T-cell (primary cell): ENCODE results near the gene FDX2. TPM values are rescaled to one million over a fixed set of nuclear protein-coding genes. Genes with fewer than 3 reads are reported as not detected.

ENCODE experiments used
- ATAC-seq, 4 experiments: fragments of 200-7000 bp in 3 of 4; fragments of 150-1000 bp in 1 of 4; cut with Tn5 transposase; replicated peaks in 1 of 4; 1 replicate in 3 of 4; 2 replicates in 1 of 4; pipeline ENCODE4 v1.10.0; 2021; ENCODE audit warnings: moderate library complexity in 3 of 4, mild to moderate bottlenecking in 2 of 4, moderate number of reproducible peaks in 1 of 4
- CTCF ChIA-PET, 2 donors: fragments of 300-600 bp; sonication (Branson Sonifier 250); formaldehyde crosslinking; loops; one replicate each; lab custom pipeline; 2022; ENCODE audit warnings: antibody characterized with exemption in 2 of 2; lab: Charles Lee
- POLR2A ChIA-PET, 2 donors: fragments of 300-600 bp; sonication (Branson Sonifier 250); formaldehyde crosslinking; loops; one replicate each; lab custom pipeline; 2022; ENCODE audit warnings: antibody characterized with exemption in 2 of 2; lab: Charles Lee
- DNase-seq, 35 experiments: peaks; one replicate each; pipeline versions ENCODE4 v3.0.0 to v3.0.0-alpha.2; 2013 to 2023
- H3K27ac ChIP-seq: one replicate; pipeline ENCODE4 v1.5.1; 2013; ENCODE audit warnings: low read length
- H3K27me3 ChIP-seq, 2 experiments: replicated peaks in 1 of 2; 1 replicate in 1 of 2; 2 replicates in 1 of 2; pipeline versions ENCODE4 v1.6.1 to v1.7.0; 2013; ENCODE audit warnings: low read length in 1 of 2, mixed read lengths in 1 of 2; ENCODE audit not compliant: control insufficient read depth in 2 of 2, insufficient read depth in 2 of 2; ENCODE audit errors: extremely low read depth in 1 of 2
- H3K36me3 ChIP-seq, 2 donors: 1 replicate in 1 of 2; 2 replicates in 1 of 2; pipeline versions ENCODE4 v1.6.1 to v1.7.0; 2013; ENCODE audit warnings: low read length in 1 of 2; ENCODE audit not compliant: control insufficient read depth in 2 of 2, insufficient read depth in 1 of 2; ENCODE audit errors: extremely low read depth in 1 of 2
- H3K4me1 ChIP-seq, 2 experiments: 1 replicate in 1 of 2; 2 replicates in 1 of 2; pipeline versions ENCODE4 v1.6.1 to v1.7.0; 2013; ENCODE audit warnings: low read length in 2 of 2, mixed read lengths in 1 of 2; ENCODE audit not compliant: insufficient read depth in 2 of 2, control insufficient read depth in 1 of 2; ENCODE audit errors: extremely low read depth in 1 of 2
- H3K4me3 ChIP-seq, 2 donors: 1 replicate in 1 of 2; 2 replicates in 1 of 2; pipeline versions ENCODE4 v1.5.1 to v1.7.0; 2013; ENCODE audit warnings: mild to moderate bottlenecking in 2 of 2, low read length in 1 of 2, moderate library complexity in 1 of 2; ENCODE audit not compliant: control insufficient read depth in 1 of 2; ENCODE audit errors: extremely low read depth in 1 of 2
- H3K9me3 ChIP-seq: 2 replicates; pipeline ENCODE4 v1.7.0; 2013
- H3K27ac Mint-ChIP-seq, 2 donors: one replicate each; pipeline ENCODE4 v1.8.0; 2020 to 2021; ENCODE audit warnings: mild to moderate bottlenecking in 2 of 2, mixed read lengths in 2 of 2
- H3K27me3 Mint-ChIP-seq, 2 donors: one replicate each; pipeline ENCODE4 v1.8.0; 2021 to 2022; ENCODE audit warnings: mixed read lengths in 2 of 2
- H3K36me3 Mint-ChIP-seq: one replicate; pipeline ENCODE4 v1.8.0; 2021; ENCODE audit warnings: mixed read lengths
- H3K4me1 Mint-ChIP-seq, 3 donors: one replicate each; pipeline ENCODE4 v1.8.0; 2020 to 2022; ENCODE audit warnings: mixed read lengths in 3 of 3, mild to moderate bottlenecking in 1 of 3
- H3K4me3 Mint-ChIP-seq, 3 donors: one replicate each; pipeline ENCODE4 v1.8.0; 2020 to 2022; ENCODE audit warnings: mild to moderate bottlenecking in 3 of 3, mixed read lengths in 3 of 3, moderate library complexity in 3 of 3
- H3K9me3 Mint-ChIP-seq, 3 donors: one replicate each; pipeline ENCODE4 v1.8.0; 2020 to 2022; ENCODE audit warnings: mixed read lengths in 3 of 3
- WGBS: methylation state at CpG from one replicate; pipeline ENCODE4 v1.1.5; 2013; ENCODE audit warnings: missing lambda C conversion rate; ENCODE audit not compliant: insufficient coverage; 5-methylcytosine and 5-hydroxymethylcytosine counted together
- total RNA-seq, 35 experiments: library from RNA in 6 of 35; stranded (reverse) in 6 of 35; fragments of 120-200 nt in 1 of 35; gene quantifications; one replicate each; pipeline versions ENCODE4 v1.2.1 to v1.2.4 and lab custom pipeline; 2013 to 2026

The FDX2 gene
- total RNA-seq (10 to 100 TPM in 3 of 5 donors, 1 to 10 TPM in 2; 5.7 to 16.8 (median 11.4) TPM), total RNA-seq (lab: John Stamatoyannopoulos, UW) (0 to 0.25 (median 0.07) reads per million in 29 experiments)
- 8.6 TPM for total RNA-seq (2013)

- peak within 1 kb of the TSS; percentile 78 to 81 for H3K4me3 ChIP-seq
- DNase-seq (peak; percentile 78 to 94 (median 88)), ATAC-seq (peak; percentile 89 to 93 (median 90))
- no peaks in the 10 kb centered on the region for H3K27me3 ChIP-seq
- peaks cover 11 to 28% of the 10 kb centered on the region in 2 donors for H3K36me3 ChIP-seq
- CTCF ChIA-PET = no interaction called here
- H3K27ac Mint-ChIP-seq = peak within 1 kb of the TSS; percentile 78 to 83
- no peaks in the 10 kb centered on the region for H3K27me3 Mint-ChIP-seq
- peaks cover 14 to 22% (median 17%) of the 10 kb centered on the region in 3 donors for H3K4me1 Mint-ChIP-seq
- H3K27ac ChIP-seq = peak within 1 kb of the TSS; percentile 53
- no peaks in the 10 kb centered on the region for H3K9me3 Mint-ChIP-seq
- no peaks in the 10 kb centered on the region for H3K9me3 ChIP-seq
- peak within 1 kb of the TSS; percentile 84 to 91 (median 88) for H3K4me3 Mint-ChIP-seq
- peaks cover 11% of the 10 kb centered on the region for H3K36me3 Mint-ChIP-seq
- peaks cover 5 to 16% of the 10 kb centered on the region in 2 experiments for H3K4me1 ChIP-seq
- POLR2A ChIA-PET = no interaction called here
- WGBS = 3% methylated on average over 52 of the region's 55 CpGs
Observed at GRCh38 chr19:10315335-10316214, at the start of gene FDX2. TSS of gene FDX2 (minus strand) at chr19:10316015. CDS start at chr19:10315996, 19 bp downstream.

- POLR2A ChIA-PET = interaction anchor here in 1 of 2 donors (0.8 kb wide), 1 partner anchor 11 kb away, joined by 3 read pairs; no protein-coding TSS in a partner anchor
- Mint-ChIP-seq H3K4me1 (peaks cover 0 to 8% (median 2%) of the 10 kb centered on the region in 3 donors), H3K4me3 (no peak overlapping the region), H3K27ac (no peak overlapping the region), H3K27me3 (no peaks in the 10 kb centered on the region), H3K9me3 (no peaks in the 10 kb centered on the region), H3K36me3 (peaks cover 34% of the 10 kb centered on the region)
- DNase-seq (no peak), ATAC-seq (no peak)
- H3K27me3 ChIP-seq = no peaks in the 10 kb centered on the region
- no peak overlapping the region for H3K27ac ChIP-seq
- no peaks in the 10 kb centered on the region for H3K9me3 ChIP-seq
- CTCF ChIA-PET = interaction anchor here in 1 of 2 donors (0.7 kb wide), 1 partner anchor 94 kb away, joined by 3 read pairs; no protein-coding TSS in a partner anchor
- H3K4me3 ChIP-seq = no peak overlapping the region
- 97% methylated on average over 22 of the region's 23 CpGs for WGBS
- H3K4me1 ChIP-seq = no peaks in the 10 kb centered on the region
- peaks cover 15 to 74% of the 10 kb centered on the region in 2 donors for H3K36me3 ChIP-seq
Observed at GRCh38 chr19:10365518-10365917, 49.7 kb upstream of the FDX2 start.

DNA sequence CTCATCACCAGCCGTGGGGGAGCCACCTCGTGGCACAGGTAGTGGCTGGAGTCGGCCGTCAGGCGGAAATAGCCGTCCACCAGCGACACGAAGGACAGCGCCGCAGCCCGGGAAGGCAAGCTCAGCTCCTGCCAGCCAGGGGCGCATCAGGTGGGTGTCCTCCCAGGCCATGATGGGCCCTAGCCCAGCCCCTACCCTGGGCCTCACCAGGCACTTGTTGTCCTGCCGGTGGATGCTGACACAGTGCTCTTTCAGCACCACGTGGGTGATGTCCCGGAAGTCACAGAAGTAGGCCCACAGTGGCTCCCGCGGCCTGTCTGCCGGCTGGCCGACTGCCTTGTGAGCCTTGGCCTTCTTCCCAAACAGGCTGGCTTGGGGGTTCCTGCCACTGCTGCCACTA lies 48.8 kb upstream of the FDX2 start:
- no peak overlapping the region for H3K4me3 Mint-ChIP-seq
- H3K9me3 Mint-ChIP-seq = no peaks in the 10 kb centered on the region
- ATAC-seq (no peak), DNase-seq (no peak)
- Histone ChIP-seq H3K4me3 (no peak overlapping the region), H3K9me3 (no peaks in the 10 kb centered on the region), H3K27me3 (no peaks in the 10 kb centered on the region), H3K4me1 (no peaks in the 10 kb centered on the region), H3K36me3 (peaks cover 15 to 74% of the 10 kb centered on the region in 2 donors), H3K27ac (no peak overlapping the region)
- H3K27ac Mint-ChIP-seq = no peak overlapping the region
- peaks cover 0 to 6% (median 2%) of the 10 kb centered on the region in 3 donors for H3K4me1 Mint-ChIP-seq
- POLR2A ChIA-PET = no interaction called here
- no peaks in the 10 kb centered on the region for H3K27me3 Mint-ChIP-seq
- CTCF ChIA-PET = no interaction called here
- peaks cover 34% of the 10 kb centered on the region for H3K36me3 Mint-ChIP-seq
- 96% methylated on average over 15 of the region's 19 CpGs for WGBS

DNA sequence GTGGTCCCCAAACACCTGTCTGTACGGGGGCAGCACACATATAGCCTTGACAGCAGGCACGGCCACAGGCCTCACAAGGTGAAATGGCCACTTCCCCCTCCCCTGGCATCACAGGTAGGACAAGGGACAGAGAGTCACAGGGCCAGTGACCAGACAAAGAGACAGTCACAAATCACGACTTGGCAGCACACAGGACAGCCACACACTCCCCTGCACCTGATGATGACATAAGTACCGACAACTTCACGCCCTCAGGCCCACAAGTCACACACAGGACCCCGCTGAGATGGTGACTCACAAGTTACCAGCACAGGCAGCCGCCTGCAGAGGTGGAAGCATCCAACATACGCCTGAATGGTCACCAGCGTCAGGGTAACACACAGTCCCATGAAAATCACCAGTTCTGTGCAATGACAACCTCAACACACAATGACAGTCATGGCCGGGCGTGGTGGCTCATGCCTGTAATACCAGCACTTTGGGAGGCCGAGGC lies 48.0 kb upstream of the FDX2 start:
- no peaks in the 10 kb centered on the region for H3K9me3 Mint-ChIP-seq
- ChIA-PET CTCF (no interaction called here), POLR2A (no interaction called here)
- H3K27me3 Mint-ChIP-seq = no peaks in the 10 kb centered on the region
- H3K27ac ChIP-seq = no peak overlapping the region
- no peak overlapping the region for H3K27ac Mint-ChIP-seq
- ATAC-seq (no peak), DNase-seq (no peak)
- no peak overlapping the region for H3K4me3 ChIP-seq
- no peaks in the 10 kb centered on the region for H3K4me1 ChIP-seq
- no peaks in the 10 kb centered on the region for H3K4me1 Mint-ChIP-seq
- peaks cover 30% of the 10 kb centered on the region for H3K36me3 Mint-ChIP-seq
- H3K36me3 ChIP-seq = peaks cover 21 to 74% of the 10 kb centered on the region in 2 donors
- no peaks in the 10 kb centered on the region for H3K27me3 ChIP-seq
- WGBS = 90% methylated on average over 9 of the region's 12 CpGs
- H3K9me3 ChIP-seq = no peaks in the 10 kb centered on the region
- no peak overlapping the region for H3K4me3 Mint-ChIP-seq

DNA sequence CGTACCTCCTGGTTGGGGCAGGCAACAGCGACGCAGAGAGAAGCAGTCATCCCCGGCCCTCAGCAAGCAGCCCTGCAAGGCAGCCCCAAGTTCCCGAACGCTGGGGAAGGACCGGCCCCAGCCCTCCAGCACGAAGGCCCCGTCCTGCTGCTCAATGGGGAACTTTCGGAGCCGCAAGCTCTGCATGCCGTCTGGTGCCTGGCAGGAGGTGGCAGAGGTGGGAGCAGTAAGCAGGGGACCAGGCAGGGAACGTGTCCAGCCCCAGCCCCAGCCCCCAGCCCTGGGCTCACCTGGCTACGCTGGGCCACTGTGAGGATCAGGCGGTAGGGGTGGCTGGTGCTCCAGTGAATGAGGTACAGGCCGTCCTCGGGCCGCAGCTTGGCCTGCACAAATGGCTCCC lies 46.4 kb upstream of the FDX2 start:
- H3K9me3 Mint-ChIP-seq = no peaks in the 10 kb centered on the region
- no peaks in the 10 kb centered on the region for H3K4me1 Mint-ChIP-seq
- ChIA-PET POLR2A (no interaction called here), CTCF (no interaction called here)
- H3K4me1 ChIP-seq = no peaks in the 10 kb centered on the region
- DNase-seq = no peak
- peaks cover 25 to 81% of the 10 kb centered on the region in 2 donors for H3K36me3 ChIP-seq
- H3K27ac ChIP-seq = no peak overlapping the region
- H3K4me3 ChIP-seq = no peak overlapping the region
- WGBS = over 99% methylated on average over 10 of the region's 18 CpGs
- H3K27me3 Mint-ChIP-seq = no peaks in the 10 kb centered on the region
- H3K36me3 Mint-ChIP-seq = peaks cover 26% of the 10 kb centered on the region
- H3K27me3 ChIP-seq = no peaks in the 10 kb centered on the region
- no peak overlapping the region for H3K27ac Mint-ChIP-seq
- ATAC-seq = no peak
- H3K4me3 Mint-ChIP-seq = no peak overlapping the region
- no peaks in the 10 kb centered on the region for H3K9me3 ChIP-seq

DNA sequence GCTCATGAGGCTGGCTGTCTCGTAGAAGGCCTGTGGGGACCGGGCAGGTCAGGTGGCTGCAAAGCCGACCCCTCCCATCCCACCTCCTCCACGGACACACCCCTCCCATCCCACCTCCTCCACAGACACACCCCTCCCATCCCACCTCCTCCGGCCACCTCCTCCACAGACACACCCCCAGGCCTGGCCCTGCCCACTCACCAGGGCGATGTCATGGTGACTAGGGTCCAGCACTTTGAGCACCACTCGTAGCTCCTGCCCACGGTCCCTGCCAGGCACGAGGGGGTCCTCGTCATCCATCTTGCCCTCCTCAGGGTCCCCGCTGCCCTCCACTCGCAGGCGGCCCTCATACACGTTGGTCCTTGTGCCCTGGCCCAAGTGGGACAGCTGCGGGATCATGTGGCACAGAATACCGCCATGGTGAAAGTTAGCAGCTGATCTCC lies 45.8 kb upstream of the FDX2 start:
- H3K4me1 ChIP-seq = no peaks in the 10 kb centered on the region
- H3K27ac Mint-ChIP-seq = no peak overlapping the region
- no peak overlapping the region for H3K4me3 ChIP-seq
- H3K36me3 Mint-ChIP-seq = peaks cover 26% of the 10 kb centered on the region
- no peak for ATAC-seq
- 95% methylated on average over 12 of the region's 16 CpGs for WGBS
- ChIA-PET POLR2A (no interaction called here), CTCF (no interaction called here)
- no peaks in the 10 kb centered on the region for H3K9me3 Mint-ChIP-seq
- no peaks in the 10 kb centered on the region for H3K27me3 ChIP-seq
- no peak for DNase-seq
- H3K9me3 ChIP-seq = no peaks in the 10 kb centered on the region
- no peak overlapping the region for H3K27ac ChIP-seq
- H3K4me3 Mint-ChIP-seq = no peak overlapping the region
- no peaks in the 10 kb centered on the region for H3K27me3 Mint-ChIP-seq
- H3K36me3 ChIP-seq = peaks cover 27 to 78% of the 10 kb centered on the region in 2 donors
- no peaks in the 10 kb centered on the region for H3K4me1 Mint-ChIP-seq
